GM18511 (cell line): ENCODE results near the gene ACSL3.
"Not testable (repeated sequence)": the region's sequence is repeated elsewhere in the genome, so short reads cannot be mapped to it uniquely, and the experiment has no call there.

Experiments
- ATAC-seq: cut with Tn5 transposase; IDR thresholded peaks from one replicate; pipeline ENCODE4 v1.9.1; 2021; ENCODE audit warnings: mild to moderate bottlenecking, moderate library complexity; ENCODE audit not compliant: unreplicated experiment

The ACSL3 gene

GRCh38 chr2:222860740-222861410, at the start of gene ACSL3:
ACSL3 (plus strand) TSS chr2:222861036; CDS start chr2:222908773, 47,737 bp downstream.
- peak; percentile 97 for ATAC-seq

GRCh38 chr2:222811828-222812227, 49.0 kb upstream of the ACSL3 start:
- no peak for ATAC-seq

GRCh38 chr2:222813177-222813843, 47.5 kb upstream of the ACSL3 start:
- ATAC-seq = peak; percentile 98

- ATAC-seq = no peak
Observed at GRCh38 chr2:222819722-222820333, 41.0 kb upstream of the ACSL3 start.

- ATAC-seq = no peak
Observed at GRCh38 chr2:222823183-222823930, 37.5 kb upstream of the ACSL3 start.

GRCh38 chr2:222825031-222825430, 35.8 kb upstream of the ACSL3 start:
- no peak for ATAC-seq

GRCh38 chr2:222827417-222827816, 33.4 kb upstream of the ACSL3 start:
- ATAC-seq = no peak

- ATAC-seq = no peak
Observed at GRCh38 chr2:222828572-222828971, 32.3 kb upstream of the ACSL3 start.

GRCh38 chr2:222830164-222830563, 30.7 kb upstream of the ACSL3 start:
- ATAC-seq = no peak

GRCh38 chr2:222833410-222833809, 27.4 kb upstream of the ACSL3 start:
- no peak for ATAC-seq

GRCh38 chr2:222835143-222835822, 25.6 kb upstream of the ACSL3 start:
- no peak for ATAC-seq

GRCh38 chr2:222835823-222836151, 25.0 kb upstream of the ACSL3 start:
- no peak for ATAC-seq

- ATAC-seq = no peak
Observed at GRCh38 chr2:222837643-222838056, 23.2 kb upstream of the ACSL3 start.

- no peak for ATAC-seq
Observed at GRCh38 chr2:222840060-222840802, 20.6 kb upstream of the ACSL3 start.

GRCh38 chr2:222842491-222843174, 18.2 kb upstream of the ACSL3 start:
- ATAC-seq = no peak

GRCh38 chr2:222844323-222844722, 16.5 kb upstream of the ACSL3 start:
- ATAC-seq = no peak

GRCh38 chr2:222845314-222845713, 15.5 kb upstream of the ACSL3 start:
- ATAC-seq = not testable (repeated sequence)

GRCh38 chr2:222846003-222846402, 14.8 kb upstream of the ACSL3 start:
- ATAC-seq = no peak

- ATAC-seq = not testable (repeated sequence)
Observed at GRCh38 chr2:222848031-222848430, 12.8 kb upstream of the ACSL3 start.

GRCh38 chr2:222848862-222849261, 12.0 kb upstream of the ACSL3 start:
- ATAC-seq = no peak
